HG03135 (cell line): ENCODE data around the gene HRH2.

ENCODE experiments used
- ATAC-seq: cut with Tn5 transposase; IDR thresholded peaks from one replicate; pipeline ENCODE4 v1.9.1; 2021; ENCODE audit warnings: mild to moderate bottlenecking, moderate library complexity; ENCODE audit not compliant: unreplicated experiment

The HRH2 gene

DNA sequence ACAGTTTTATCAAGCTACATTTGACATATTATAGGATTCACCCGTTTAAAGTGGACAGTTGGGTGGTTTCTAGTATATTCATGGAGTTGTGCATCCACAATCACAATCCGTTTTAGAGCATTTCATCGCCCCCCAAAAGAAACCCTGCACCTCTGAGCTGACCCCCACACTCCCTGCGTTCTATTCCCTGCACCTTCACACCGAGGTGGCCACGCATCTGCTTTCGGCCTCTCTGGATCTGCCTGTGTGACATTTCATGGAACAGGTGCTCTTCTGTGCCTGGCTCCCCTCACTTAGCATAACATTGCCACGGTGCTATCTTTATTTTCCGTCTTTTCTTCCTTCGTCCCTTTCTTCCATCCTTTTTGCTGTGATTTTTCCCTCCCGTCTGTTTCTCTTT is 32.7 kb downstream of the HRH2 start:
- ATAC-seq: no peak

- ATAC-seq: no peak
These were observed 33.9 kb downstream of the HRH2 start for GRCh38 chr5:175691761-175692160.

DNA sequence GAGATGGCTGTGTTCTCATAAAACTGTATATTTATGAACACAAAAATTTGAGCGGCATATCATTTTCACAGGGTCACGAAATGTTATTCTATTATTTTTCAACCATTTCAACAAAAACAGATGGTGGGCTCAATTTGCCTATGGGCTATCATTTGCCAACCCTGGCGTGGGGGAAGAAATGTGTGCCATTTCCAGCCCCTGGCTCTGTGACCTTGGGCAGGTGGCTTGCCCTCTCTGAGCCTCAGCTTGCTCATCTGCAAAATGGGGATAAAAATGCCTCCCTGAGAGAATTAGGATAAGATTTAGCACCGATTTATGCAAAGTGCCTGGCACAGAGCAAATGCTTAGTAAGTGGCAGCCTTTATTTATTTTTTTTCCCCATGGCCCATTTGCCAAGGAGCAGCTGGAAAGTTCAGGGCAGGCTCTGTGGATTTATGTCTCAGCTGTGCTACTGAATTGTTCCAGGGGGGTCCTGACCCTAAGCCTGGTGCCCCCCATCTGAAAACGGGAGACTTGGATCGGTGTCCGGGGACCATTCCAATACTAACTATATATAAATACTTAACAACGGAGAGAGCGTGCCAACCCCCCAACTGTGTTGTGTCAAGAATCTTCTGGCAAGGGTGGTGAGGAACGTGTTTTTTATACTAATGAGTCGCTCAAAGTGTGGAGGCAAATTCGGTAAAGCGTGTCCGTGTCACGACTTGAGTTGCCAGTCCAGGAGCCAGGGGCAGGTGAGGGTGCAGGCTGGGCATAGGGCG is 34.5 kb downstream of the HRH2 start:
- ATAC-seq: no peak

DNA sequence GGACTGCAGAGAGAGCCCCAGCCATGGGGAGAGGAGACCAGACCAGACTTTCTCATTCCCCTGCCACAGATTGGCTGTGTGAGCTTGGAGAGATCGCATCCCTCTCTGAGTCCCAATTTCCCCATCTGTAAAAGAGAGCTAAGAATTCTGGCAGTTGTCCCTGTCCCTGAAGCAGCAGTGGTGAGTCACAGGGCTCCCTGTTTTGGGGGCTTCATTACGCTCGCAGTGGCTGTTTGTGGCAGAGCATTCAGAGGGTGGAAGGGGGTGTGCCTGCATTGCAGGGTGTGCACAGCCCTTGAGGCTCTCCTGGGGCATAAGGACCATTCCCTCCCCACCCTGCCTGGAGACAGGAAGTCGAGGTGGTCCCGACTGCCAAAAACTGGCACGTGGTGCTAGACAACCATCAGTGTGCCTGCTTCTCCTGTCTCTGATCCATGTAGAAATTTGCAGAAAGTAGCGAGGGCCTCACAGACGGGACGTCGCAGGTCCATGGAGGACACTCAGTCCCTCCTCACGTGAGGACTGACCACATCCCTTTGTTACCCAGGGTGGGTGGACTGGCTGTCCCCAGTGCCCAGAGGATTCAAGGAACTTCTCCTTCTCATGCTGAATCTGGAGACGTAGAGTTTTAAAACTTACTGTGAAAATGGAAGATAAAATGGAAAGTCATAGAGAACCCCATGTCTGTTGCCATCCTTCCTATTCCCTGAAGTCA is 35.3 kb downstream of the HRH2 start:
- ATAC-seq: no peak

DNA sequence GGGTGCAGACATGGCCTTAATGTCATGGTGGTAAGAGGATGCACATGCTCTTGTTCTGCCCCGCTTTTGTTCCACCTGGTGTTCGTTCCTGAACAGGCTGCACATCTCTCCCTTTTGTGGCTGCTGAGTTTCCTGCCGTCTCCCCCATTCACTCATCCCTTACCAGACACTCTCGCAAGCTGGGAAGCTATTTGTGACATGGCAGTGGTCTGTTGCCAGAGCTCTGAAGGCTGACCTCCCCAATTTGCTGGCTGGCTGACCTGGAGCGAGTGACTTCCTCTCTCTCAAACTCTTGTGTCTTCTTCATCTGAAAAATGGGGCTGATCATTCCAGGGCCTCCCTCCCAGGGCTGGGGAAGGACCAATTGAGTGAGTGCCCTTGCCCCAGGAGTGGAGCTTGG is 35.9 kb downstream of the HRH2 start:
- no peak for ATAC-seq

DNA sequence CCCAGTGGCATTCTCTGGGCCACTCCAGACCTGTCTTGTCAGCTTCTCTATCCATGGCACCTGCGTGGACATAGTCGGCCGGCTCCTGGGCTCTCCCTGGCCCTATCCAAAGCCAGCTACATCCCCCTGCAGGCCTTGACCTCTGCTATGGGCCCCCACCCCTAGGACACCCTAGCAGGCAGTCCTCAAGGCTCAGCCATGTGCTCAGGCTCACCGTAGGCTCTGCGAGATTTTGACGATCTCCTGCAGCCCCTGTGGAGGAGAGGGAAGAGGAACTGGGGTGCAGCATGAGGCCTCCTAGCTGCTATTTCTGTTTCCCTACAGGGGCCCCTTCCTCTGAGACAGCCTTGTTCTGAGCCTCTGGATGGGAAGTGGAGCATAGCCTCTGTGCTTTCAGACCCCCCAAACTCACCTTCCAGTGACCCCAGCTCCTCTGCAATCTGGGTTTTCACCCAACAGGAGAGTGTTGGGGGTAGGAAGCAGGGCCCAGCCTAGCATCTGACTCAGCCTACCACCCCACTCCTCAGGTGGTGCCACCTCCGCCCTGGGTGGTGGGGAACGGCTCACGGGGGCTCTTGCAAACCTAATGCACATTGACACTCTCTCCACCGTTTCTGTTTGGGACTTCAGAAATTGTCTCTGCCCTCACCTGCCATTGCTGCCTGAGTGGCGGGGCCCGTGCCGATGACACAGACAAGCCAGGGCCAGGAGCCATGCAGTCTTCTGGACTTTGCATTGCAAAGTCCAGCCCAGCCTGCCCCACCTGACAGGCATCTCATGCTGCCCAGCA is 36.7 kb downstream of the HRH2 start:
- no peak for ATAC-seq

DNA sequence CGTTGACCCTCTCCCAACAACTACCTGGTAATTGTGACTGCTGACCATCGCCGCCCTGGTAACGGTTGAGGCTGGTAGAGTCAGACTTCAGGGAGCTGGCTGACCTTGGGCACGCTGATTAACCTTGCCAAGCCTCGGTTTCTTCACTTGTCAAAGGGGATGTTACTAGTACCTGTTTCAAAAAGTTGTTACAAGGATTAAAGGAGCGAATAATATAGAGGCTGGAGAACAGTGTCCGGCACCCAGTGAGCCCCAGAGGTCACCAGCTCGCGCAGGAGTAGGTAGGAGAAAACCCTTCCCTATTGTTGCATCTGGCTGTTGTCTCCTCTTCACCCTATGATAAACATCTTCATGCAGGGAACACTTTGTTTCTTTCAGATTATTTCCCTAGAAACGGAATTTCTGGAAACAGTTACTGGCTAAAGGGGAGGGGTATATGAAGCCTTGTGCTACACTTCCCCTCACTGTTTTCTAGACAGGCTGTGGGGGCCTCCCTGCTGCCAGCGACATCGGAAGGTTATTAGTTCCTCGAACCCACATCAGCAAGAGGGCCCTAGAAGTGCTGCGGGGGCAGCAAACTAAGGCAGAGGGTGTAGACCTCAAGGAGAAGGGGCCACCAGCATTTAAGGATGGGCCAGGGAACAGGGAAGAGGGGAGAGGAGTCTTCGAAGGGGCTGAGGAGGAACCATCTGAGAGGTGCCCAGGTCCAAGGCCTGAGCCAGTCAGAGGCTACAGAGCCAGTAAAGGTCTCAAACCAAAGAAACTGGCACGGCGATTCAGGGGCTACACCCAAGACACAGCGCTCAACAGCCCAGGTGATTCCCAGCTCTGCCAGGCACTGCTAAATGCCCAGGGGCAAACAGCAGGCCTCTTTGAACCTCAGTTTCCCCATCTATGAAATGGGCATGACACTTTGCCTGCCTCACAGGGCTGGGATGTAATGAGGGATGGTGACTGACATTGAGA is 37.6 kb downstream of the HRH2 start:
- ATAC-seq: no peak

- ATAC-seq: no peak
These were observed 38.4 kb downstream of the HRH2 start for GRCh38 chr5:175696139-175696854.

DNA sequence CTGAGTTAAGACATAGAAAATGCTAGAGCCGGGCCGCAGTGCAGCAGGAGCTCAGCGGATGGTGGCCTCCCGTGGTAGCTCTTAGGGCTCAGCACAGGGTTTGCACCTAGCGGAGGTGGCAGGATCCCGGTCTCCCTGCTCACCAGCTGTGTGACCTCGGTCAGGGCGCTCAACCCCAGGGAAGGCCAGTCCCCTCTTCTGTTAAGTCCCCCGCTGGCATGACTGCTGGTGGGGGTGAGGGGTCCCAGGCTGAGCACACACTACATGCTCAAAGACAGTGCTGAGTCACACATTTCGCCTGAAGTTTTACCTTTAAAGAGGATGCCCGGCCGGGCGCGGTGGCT is 39.0 kb downstream of the HRH2 start:
- ATAC-seq: no peak

- no peak for ATAC-seq
These were observed 40.0 kb downstream of the HRH2 start for GRCh38 chr5:175697846-175698245.

- ATAC-seq: no peak
These were observed 40.7 kb downstream of the HRH2 start for GRCh38 chr5:175698401-175699115.

DNA sequence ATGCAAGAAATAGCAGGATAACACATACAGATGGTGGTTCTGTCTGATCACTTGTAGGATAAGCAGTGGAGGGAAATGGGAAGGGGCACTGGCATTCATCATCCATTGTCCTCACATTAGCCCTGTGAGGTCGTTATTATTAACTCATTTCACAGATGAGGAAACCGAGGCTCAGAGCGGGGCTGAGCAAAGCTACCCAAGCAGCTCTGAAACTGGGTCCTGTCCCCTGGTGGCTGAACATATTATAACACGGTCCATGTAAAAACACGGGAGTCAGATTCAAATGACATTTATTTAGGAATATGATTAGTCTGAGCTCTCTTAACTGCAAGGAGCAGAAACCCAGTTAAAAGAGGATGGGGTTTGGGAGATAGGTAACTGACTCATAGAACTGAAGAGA is 43.1 kb downstream of the HRH2 start:
- ATAC-seq: no peak

DNA sequence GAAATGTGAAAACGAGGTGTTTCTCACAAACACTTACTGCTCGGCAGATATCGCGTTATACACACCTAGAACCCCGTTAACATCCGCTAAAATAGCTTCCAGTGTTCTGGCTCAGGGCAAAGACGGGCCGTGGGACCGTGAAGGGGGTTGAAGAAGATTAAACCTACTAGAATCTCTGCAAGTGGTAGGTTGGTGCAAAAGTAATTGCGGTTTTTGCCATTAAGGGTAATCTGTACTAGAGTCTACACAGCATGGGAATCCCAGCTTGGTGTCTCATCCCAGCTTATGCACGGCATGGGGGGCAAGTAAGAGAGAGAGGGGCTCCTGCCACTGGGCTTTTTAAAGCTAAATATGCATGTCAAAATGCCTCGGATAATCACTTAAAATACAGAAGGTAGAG is 43.9 kb downstream of the HRH2 start:
- ATAC-seq: no peak

DNA sequence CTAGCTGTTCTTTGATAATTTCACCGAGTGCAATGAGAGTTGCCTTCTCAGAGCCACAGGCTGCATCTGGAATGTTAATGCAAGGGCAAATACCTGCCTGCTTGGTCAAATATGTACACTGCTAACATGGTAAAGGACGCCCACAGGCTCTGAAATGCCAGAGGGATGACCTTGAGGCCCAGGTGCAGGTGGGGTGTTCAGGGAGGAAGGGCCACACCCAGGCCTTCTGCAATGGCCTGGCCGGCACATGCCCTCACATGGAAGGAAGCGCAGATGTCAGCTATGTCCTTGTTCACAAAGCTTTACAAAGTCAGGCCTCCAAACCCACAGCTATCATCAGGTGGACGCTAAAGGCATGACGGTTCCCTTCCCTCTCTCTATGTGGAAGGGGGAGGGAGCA is 48.6 kb downstream of the HRH2 start:
- no peak for ATAC-seq

DNA sequence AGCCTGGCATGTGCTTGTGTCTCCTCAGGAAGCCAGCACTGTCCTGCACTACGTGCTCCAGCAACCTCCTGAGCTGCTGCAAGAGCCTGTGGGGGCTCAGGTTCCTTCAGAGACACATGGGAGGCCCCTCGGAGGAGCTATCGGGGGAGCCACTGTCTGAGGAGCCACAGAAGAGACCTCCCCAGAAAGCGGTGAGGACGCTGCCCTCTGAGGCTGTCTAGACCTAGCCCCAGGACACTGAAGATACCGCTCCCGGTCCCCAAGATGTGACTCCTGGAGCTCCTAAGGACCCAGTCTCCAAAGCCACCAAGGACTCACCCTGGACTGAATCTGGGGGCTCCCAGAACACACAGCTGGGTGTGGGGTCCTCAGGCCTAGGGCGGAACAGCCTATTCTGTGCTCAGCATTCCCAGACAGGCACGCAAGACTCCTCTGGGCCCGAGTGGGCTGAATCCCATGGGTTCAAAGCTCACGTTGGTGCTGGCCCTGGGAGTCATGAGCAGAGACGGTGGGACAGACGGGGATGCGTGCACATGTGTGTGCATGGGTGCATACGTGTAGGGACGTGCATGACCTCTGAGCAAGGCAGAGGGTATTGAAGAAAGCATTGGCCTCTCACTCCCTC is 50.0 kb downstream of the HRH2 start:
- no peak for ATAC-seq

DNA sequence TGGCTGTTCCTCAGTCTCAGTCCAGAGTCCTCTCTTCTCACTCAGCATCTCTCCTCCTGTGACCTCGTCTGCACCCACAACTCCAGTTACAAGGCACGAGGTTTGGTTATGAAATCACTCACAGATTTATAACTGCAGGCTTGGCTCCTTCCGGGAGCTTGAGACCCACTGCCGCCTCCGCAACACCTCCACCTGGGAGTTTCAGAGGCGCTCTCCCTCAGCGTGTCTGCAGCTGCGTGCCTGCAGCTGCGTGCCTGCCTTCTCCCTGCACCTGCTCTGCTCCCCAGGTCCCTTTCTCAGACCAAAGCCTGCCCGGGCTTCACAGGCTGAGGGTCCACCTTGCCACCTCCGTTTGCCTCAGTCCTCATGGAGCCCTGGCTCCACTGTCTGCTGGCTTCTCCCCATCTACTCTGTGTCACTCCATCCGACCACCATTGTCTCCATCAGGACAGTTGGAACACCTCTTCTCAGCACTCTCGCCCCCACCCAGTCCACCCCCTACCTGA is 51.5 kb downstream of the HRH2 start:
- no peak for ATAC-seq

DNA sequence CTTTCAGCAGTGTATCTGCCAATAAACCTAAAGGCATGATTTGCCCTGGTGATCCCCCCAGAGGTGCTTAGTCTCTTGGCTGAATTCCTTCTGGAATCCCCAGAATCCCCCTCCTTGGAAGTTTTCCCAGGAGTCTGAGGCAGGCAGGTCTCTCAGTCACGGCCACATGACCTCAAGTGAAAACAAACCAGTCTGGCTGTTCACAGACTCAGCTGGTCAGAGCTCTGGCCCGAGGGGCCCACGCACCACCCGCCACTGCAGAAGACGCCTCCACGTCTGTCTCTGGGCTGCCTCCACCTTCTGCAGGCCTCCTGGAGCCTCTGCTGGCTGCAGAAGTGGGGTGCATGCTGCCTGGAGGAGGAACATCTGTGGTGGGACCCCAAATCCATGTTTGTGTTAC is 52.5 kb downstream of the HRH2 start:
- ATAC-seq: no peak

- no peak for ATAC-seq
These were observed 53.2 kb downstream of the HRH2 start for GRCh38 chr5:175711031-175711430.
